HG03442 (cell line): ENCODE results near the gene DYNLL1.
"Not testable (repeated sequence)": the region's sequence is repeated elsewhere in the genome, so short reads cannot be mapped to it uniquely, and the experiment has no call there.

Experiments used
- ATAC-seq: cut with Tn5 transposase; IDR thresholded peaks from one replicate; pipeline ENCODE4 v1.9.1; 2021; ENCODE audit warnings: mild to moderate bottlenecking, moderate library complexity; ENCODE audit not compliant: unreplicated experiment

DYNLL1 gene

DNA sequence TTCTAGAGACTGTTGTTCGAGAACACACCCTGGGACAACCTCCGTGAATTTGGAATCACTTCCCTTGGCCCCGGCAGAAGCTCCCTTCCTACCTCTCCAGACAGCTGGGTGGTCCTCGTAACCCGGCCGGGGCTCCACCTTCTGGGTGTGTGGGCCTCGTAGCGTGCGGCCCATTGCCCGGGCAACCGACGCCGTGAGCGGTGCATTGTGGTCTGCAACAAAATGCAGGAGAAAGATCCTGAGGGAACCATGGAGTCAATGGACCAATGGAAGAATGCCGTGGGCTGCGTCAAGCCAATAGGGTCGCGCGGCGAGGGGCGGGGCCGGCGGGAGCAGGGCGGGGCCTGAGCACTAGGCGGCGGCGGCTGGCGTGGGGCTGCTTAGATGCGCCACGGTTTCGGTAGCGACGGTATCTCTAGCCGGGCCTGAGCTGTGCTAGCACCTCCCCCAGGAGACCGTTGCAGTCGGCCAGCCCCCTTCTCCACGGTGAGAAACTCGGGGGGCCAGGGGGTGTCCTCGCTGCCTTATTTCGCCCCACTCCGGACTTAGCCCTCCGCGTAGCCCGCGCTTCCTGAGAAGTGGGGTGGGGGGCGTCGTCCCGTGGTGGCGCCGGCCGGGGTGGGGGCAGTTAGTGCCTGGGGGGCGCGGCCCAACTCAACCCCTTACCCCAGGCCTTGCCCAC is at the start of gene DYNLL1:
DYNLL1 (plus strand) TSS at position 383 of the 682 bp plus-strand sequence. CDS start 309 bp downstream, outside the sequence.
- peak; percentile 89 for ATAC-seq

DNA sequence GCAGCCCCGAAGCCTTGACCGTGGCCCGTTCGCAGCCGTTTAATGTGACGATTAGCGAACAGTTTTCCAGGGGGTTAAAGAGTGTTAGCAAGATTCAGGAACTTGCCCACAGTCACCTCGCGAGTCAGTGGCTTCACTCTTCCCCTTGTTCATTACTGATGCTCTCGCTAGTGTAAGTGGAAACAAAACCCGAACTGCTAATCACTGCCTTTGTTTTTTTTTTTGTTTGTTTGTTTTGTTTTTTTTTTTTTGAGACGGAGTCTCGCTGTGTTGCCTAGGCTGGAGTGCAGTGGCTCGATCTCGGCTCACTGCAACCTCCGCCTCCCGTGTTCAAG is 49.1 kb upstream of the DYNLL1 start:
- not testable (repeated sequence) for ATAC-seq

DNA sequence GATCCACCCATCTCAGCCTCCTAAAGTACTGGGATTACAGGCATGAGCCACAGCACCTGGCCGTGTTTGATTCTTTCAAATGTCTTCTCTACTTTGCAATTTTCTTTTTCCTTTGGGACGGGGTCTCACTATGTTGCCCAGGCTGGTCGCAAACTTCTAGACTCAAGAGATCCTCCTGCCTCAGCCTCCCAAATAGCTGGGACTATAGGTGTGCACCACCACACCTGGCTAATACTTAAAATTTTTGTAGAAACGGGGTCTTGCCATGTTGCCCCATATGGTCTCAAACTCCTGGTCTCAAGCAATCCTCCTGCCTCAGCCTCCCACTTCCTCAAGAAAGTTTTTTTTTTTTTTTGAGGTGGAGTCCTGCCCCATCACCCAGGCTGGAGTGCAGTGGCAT is 47.9 kb upstream of the DYNLL1 start:
- ATAC-seq: no peak

DNA sequence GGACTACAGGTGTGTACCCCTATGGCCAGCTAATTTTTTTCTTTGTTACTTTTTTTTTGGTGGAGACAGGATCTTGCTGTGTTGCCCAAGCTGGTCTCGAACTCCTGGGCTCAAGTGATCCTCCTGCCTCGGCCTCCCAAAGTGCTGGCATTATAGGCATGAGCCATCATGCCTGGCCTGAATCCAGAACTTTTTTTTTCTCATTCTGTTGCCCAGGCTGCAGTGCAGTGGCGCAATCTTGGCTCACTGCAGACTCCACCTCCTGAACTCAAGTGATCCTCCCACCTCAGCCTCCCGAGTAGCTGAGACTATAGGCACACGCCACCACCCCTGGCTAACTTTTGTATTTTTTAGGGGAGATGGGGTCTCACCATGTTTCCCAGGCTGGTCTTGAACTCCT is 43.4 kb upstream of the DYNLL1 start:
- not testable (repeated sequence) for ATAC-seq

DNA sequence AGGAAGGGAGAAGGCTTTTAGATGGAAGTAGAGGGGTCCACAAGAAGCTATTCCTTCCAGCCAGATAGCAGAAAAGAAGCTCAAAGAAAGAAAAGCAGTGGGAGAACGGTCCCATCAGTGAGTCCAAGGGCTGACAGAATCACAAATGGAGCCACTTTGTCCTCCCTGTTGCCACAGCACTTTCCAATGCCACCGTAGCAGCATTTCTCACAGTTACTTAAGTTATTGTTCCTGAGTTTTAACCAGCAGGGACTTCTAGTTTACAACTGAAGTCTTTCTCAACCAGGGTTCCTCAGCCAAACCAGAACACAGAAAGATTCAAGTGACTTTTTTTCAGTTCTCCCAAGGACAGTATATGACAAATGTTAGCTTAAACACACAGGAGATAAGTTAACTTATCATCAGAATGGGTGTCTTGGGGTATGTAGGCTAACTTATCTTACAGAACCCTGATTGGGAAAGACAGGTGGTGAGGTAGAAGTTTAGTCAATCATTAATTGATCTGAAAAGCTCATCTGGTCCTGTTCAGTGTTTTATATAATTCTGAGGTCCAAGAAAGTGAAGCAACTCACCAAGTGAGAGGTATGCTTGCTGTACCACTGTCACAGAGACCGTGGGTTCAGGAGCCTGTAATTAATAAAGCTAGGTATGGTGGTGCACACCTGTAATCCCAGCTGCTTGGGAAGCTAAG is 42.7 kb upstream of the DYNLL1 start:
- no peak for ATAC-seq

DNA sequence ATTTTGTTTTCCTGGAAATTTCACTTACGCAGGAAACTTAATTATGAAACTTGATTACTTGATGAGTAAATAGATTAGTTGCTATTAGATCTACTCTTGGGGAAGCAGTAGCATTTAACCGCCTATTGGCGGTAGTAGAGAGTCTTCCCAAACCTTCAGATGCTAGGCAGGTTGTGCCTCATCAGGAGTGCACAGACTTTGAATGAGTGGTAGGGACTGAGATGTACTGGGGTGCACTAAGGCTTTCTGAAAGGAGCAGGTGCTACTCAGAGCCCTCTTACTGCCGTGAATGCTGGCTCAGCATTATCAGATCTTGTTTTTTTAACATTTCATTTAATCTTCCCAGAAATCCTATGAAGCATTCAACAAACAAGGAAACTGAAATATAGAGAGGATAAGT is 41.9 kb upstream of the DYNLL1 start:
- ATAC-seq: no peak

DNA sequence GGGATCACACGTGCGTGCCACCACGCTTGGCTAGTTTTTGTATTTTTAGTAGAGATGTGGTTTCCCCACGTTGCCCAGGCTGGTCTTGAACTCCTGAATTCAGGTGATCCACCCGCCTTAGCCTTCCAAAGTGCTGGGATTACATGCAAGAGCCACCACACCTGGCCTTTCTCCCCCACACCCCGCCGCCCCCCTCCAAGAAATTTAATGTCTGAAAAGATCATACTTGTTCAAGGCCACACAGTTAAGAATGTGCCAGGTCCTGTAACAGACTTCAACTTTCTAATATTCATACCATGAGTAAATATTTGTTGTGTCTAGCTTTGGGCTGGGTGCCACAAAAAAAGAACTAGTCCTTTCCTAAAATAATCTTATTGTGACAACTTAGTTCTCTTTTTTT is 40.6 kb upstream of the DYNLL1 start:
- no peak for ATAC-seq

DNA sequence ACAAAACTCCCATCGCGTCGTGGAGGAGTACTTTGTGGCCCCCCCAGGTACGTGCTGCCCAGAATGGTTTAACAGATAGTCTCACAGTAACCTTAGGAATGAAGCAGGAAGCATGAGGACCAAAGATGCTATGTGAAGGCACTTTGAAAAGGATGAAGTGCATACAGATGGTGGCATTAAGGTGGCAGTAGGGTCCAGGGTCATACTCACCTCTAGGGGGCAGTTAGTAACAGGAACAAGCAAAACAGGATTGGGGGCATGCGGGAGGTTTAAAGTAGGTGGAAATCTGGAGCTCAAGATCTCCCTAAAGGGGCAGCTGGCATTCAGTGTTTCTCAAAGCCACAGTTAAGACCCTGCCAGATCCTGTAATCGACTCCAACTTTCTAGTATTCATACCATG is 38.8 kb upstream of the DYNLL1 start:
- no peak for ATAC-seq

DNA sequence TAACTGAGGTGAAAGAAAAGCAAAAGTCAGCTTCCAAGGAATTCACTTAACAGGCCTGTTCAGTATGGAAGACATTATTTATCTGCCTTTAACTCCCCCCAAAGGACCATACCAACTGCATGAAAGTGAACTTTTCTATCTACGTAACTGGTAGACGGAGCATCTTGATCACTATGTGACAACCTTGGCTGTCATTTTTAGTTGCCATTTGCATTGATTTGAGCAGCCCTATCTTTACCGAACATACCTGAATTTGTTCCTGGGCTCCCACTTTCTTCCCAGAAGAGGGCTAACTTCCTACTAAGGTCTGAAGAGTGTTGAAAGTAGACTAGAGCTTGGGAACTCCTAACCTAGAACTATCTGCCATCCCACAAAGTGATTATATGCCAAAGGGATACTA is 35.8 kb upstream of the DYNLL1 start:
- ATAC-seq: no peak

DNA sequence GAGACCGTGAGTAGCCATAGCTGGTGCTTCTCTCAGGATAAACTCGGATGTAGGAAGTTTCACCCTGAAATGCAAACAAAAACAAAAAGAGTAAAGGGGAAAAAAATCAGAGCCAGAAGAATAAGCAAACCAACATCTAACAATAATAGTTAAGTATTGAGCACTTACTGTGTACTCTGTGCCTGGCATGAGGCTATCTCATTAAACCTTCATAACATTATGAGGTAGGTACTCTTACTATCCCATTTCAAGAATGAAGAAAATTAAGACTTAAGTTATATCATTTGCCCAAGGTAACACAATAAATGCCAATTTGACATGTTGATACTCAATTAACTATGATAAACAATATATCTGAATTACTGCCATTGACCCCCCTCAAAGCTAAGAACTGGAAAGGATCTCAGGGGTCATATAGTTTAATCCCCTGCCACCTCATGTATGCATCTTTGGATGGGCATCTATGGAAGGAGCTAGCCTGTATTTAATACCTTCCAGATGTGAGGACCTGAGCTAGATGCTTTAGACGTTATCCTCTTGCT is 33.7 kb upstream of the DYNLL1 start:
- ATAC-seq: no peak

DNA sequence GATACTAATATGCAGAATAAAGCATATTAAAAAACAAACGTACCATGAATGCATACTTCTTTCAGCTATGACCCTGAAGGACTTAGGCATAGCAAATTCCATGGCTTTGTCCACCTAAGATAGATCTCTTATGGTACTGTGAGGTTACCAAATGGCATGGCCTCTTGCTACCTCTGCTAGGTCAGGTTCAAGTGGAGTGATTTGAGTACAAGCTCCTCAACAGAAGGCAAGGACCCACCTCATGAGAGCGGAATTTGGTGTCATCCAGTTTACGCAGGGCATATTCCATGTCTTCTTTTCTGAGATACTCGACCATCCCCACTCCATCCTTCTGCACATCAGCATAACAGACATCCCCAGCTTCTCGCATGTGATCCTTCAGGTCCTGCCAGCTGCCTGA is 32.2 kb upstream of the DYNLL1 start:
- ATAC-seq: no peak

DNA sequence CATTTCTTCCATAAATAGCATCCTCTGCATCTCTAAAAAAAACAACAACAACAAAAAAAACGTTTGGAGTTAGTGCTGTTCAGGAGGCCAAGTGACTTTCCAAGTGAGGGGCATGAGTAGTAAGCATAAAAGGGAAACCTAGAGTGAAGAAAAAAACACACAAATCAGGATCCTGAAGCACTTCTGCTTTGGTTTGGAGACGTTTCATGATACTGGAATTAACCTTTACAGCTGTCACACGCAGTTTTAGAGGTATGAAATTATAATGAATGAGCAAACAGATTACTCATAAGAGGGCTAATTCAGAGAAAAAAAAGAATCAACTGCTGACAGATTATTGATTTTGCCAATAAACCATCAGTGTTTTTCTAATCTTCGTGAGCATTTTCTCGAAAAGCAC is 30.2 kb upstream of the DYNLL1 start:
- no peak for ATAC-seq

DNA sequence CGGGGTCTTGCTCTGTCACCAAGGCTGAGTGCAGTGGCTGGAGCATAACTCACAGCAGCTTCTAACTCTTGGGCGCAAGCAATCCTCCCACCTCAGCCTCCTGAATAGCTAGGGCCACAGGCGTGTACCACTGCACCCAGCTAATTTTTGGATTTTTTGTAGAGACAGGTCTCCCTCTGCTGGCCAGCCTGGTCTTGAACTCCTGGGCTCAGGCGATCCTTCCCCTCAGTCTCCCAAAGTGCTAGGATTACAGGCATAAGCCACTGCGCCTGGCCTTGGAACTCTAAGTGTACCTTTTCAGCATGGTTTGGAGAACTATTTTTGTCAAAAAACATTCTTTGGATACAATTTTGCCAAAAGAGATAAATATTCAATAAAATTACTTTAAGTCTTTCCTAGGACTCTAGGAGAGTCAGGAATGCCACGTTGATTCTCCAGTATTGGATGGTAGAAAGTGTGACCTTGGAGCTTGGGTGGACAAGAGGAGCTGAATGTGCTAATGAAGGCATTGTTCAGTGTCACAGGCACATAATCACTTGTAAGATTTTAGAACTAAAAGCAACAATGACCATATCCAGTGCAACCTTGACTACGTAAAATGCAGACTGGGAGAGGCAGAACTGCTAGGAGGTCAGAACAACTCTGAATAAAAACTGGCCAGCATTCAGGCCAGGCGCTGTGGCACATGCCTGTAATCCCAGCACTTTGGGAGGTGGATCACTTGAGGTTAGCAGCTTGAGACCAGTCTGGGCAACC is 29.2 kb upstream of the DYNLL1 start:
- ATAC-seq: no peak

DNA sequence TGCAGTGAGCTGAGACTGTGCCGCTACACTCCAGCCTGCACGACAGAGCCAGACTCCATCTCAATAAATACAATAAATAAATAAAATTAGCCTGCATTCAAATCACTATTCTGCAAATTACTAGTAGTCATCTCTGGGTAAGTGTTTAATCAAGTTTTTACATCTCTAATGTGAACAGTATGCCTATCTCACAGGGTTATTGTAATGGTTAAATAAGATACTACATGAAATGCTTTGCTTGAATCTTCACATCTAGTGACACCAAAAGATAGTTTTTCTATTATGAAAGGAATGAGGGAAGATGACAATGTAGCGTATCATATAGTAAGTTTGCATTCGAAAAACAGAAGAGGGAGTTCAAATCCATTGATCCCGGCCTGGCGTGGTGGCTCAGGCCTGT is 28.5 kb upstream of the DYNLL1 start:
- no peak for ATAC-seq

DNA sequence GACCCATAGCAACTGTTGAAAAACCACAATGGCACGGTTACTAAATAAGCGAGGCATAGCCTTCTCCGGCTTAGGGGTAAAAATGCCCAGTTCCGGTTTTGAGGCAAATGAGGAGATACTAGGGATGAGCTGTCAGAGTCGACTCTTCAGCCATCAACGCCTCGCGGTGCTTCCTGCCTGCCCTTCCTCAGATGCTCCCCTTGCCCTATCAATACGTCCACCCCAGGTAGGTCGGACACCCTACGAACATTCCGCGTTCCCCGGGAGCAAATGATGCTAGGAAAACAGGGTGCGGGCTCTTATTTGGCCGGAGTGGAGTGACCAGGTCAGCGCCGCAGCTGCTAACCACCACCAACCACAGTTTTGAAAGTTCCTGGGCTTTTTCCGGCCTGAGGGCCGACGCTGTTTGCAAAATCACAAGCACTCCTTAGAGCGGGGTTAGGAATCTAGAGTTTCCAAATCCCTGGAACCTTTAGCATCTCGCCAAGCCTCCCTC is 27.5 kb upstream of the DYNLL1 start:
- no peak for ATAC-seq

DNA sequence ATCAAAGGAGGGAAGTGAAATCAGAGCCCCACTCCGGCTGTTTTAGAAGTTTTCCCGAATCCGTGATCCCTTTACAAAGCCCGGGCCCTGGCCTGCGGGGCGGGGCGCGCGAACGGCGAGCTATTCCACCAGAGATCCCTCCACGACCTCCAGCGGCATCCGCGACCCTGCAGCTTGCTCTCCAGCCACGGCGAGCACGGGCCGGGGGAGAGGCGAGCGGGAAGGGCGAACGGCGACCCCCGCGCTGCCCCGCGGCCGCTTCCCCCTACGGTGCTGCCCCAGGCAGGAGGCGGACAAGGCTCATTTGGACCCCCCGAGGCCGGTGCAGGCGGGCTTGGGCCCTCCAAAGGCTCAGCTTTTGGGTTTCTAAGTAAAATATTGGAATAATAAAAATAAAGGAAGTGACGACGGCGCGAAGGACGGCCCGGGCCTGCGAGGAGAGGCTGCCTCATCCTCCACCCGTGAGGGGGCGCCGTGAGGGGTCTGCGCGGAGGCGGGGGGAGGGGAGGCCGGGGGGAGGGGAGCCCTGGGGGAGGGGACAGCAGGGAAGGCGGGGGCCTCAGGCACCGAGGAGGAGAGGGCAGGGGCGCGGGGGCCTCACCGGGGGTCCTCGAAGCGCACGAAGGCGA is 27.0 kb upstream of the DYNLL1 start:
- peak; percentile 26 for ATAC-seq

DNA sequence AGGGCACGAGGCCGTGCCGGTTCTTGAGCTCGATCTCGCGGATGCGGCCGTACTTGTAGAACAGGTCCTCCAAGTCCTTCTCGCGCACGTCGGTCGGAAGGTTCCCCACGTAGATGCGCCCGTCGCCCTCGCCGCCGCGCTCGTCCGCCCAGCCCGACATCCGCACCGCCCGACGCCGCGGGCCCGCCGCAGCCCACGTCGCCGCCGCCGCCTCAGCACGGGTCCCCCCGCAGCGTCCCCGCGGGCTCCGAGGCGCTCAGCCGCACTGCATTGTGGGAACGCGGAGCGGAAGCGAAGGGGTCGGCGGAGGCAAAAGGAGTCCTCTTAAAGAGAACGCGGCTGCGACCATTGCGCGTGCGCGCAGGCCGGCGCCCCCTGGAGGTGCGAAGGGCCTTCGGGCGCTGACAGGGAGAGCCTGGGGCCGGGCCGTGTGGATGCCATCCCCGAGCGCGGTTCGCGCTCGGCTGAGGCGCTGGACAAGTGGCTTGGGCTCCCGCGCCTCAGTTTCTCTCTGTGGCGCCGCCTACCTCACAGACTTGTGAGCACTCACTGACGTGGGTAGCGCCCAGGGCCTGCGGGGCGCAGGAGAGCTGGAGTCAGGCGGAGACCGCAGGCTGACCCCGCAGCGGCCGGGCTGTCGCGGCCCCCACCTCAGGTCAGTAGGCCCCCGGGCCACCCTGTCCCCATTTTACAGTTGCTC is 26.3 kb upstream of the DYNLL1 start, which contains the start of gene SRSF9:
SRSF9 (minus strand) TSS at position 299 of the 700 bp plus-strand sequence; CDS start at position 160, 139 bp downstream.
- peak; percentile 91 for ATAC-seq

DNA sequence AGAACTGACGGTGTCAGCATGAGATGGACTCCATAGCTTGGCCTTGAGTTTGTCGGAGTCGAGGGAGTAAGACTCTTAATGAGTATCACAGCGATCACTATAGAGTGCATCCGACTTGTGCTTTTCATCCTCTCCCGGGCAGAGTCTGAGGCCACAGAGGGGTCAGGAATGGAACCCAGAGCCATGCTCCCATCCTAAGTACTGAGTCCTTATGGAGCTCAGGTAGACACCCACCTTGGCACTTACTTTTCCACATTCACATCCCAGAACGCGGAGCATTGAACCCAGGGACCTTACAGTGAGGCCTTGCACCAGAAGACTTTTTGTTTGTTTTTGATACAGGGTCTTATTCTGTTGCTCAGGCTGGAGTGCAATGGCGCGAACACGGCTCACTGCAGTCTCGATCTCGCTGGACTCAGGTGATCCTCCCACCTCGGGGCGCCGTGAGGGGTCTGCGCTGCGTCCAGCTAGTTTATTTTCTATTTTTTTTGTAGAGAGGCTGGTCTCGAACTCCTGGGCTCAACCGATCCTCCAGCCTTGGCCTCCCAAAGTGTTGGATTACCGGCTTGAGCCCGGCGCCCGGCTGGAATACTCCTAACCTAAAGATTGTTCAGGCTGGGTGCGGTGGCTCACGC is 25.6 kb upstream of the DYNLL1 start:
- no peak for ATAC-seq

DNA sequence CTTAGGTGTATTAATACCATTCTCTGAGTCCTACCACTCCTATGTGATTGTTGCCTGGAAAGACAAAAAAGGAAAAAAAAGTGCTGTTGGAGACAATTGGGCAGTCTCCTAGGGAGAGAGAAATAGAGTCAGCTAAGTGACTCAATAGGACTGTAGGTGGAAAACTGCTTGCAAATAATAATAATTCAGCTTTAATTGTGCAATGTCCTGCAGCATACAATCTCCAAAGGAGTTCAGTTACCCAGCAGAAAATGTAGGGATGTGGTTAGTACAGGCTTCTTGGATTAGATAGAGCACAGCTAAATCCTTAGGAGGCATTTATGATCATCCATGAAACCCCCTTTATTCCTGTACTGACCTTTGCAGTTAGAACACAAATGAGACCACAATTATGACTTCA is 23.4 kb upstream of the DYNLL1 start:
- ATAC-seq: no peak
